MM.1S (cell line): ENCODE data around the gene SLC8A3.

ENCODE experiments used
- DNase-seq: peaks from one replicate; pipeline ENCODE4 v3.0.0-alpha.2; 2015
- H2AFZ ChIP-seq: fragments of 300-600 bp; sonication (generic); 2 replicates; pipeline ENCODE4 v1.6.0; 2016; ENCODE audit warnings: antibody characterized with exemption, low read length
- H3F3A ChIP-seq: fragments of 300-600 bp; sonication (generic); 2 replicates; pipeline ENCODE4 v1.6.1; 2016; ENCODE audit warnings: mild to moderate bottlenecking, antibody characterized with exemption, low read length, moderate library complexity, mixed read lengths; ENCODE audit not compliant: insufficient read depth
- H3K27ac ChIP-seq: fragments of 300-600 bp; sonication (generic); 2 replicates; pipeline ENCODE4 v1.5.1; 2016; ENCODE audit warnings: mild to moderate bottlenecking, low read length
- H3K27me3 ChIP-seq: fragments of 300-600 bp; sonication (generic); replicated peaks from 2 replicates; pipeline ENCODE4 v1.6.0; 2016; ENCODE audit warnings: low read length; ENCODE audit not compliant: insufficient read depth
- H3K36me3 ChIP-seq: fragments of 300-600 bp; sonication (generic); replicated peaks from 2 replicates; pipeline ENCODE4 v1.6.1; 2016; ENCODE audit warnings: mild to moderate bottlenecking, low read length, mixed read lengths; ENCODE audit not compliant: insufficient read depth
- H3K4me1 ChIP-seq: fragments of 300-600 bp; sonication (generic); 2 replicates; pipeline ENCODE4 v1.6.1; 2016; ENCODE audit warnings: low read length, mixed read lengths
- H3K4me2 ChIP-seq: fragments of 300-600 bp; sonication (generic); 2 replicates; pipeline ENCODE4 v1.6.0; 2016; ENCODE audit warnings: low read depth, low read length
- H3K4me3 ChIP-seq: fragments of 300-600 bp; sonication (generic); 2 replicates; pipeline ENCODE4 v1.5.1; 2016; ENCODE audit warnings: low read length, mixed read lengths
- H3K79me2 ChIP-seq: fragments of 300-600 bp; sonication (generic); 2 replicates; pipeline ENCODE4 v1.6.1; 2016; ENCODE audit warnings: mixed run types, low read length, mixed read lengths
- H3K9ac ChIP-seq: fragments of 300-600 bp; sonication (generic); 2 replicates; pipeline ENCODE4 v1.6.1; 2016; ENCODE audit warnings: low read length, mixed read lengths
- H3K9me2 ChIP-seq: fragments of 300-600 bp; sonication (generic); replicated peaks from 2 replicates; pipeline ENCODE4 v1.6.1; 2016; ENCODE audit warnings: mild to moderate bottlenecking, low read length, mixed read lengths; ENCODE audit not compliant: insufficient read depth
- H3K9me3 ChIP-seq: fragments of 300-600 bp; sonication (generic); replicated peaks from 2 replicates; pipeline ENCODE4 v1.6.1; 2016; ENCODE audit warnings: mild to moderate bottlenecking, low read length, mixed read lengths; ENCODE audit not compliant: insufficient read depth
- H4K20me1 ChIP-seq: fragments of 300-600 bp; sonication (generic); 2 replicates; pipeline ENCODE4 v1.6.1; 2016; ENCODE audit warnings: mild to moderate bottlenecking, low read length, moderate library complexity, mixed read lengths; ENCODE audit not compliant: insufficient read depth
- CTCF ChIP-seq: fragments of 300-600 bp; sonication (generic); IDR thresholded peaks from 2 replicates; pipeline ENCODE4 v1.5.1; 2016; ENCODE audit warnings: antibody characterized with exemption, low read length, mixed read lengths
- EZH2 ChIP-seq: fragments of 300-600 bp; sonication (generic); optimal IDR thresholded peaks from 2 replicates; pipeline ENCODE3; 2017; ENCODE audit warnings: low read depth, mild to moderate bottlenecking, antibody characterized with exemption, low read length, mixed read lengths
- EZH2phosphoT487 ChIP-seq: fragments of 300-600 bp; sonication (generic); IDR thresholded peaks from 2 replicates; pipeline ENCODE4 v1.6.1; 2018; ENCODE audit warnings: antibody characterized with exemption, low read length

The SLC8A3 gene

GRCh38 chr14:70004791-70005190, 184.0 kb downstream of the SLC8A3 start:
- no peak for DNase-seq
- Histone ChIP-seq H3F3A (0 out of 2 replicates have a peak, but pooled peaks cover 6% of the 10 kb centered on the region), H3K79me2 (no peaks in the 10 kb centered on the region), H4K20me1 (no peaks in the 10 kb centered on the region), H2AFZ (no peak overlapping the region), H3K9me2 (no peaks in the 10 kb centered on the region), H3K4me1 (peaks cover 31% of the 10 kb centered on the region), H3K4me3 (no peak overlapping the region), H3K27me3 (no peaks in the 10 kb centered on the region), H3K4me2 (no peak overlapping the region), H3K36me3 (no peaks in the 10 kb centered on the region), H3K27ac (no peak overlapping the region), H3K9me3 (no peaks in the 10 kb centered on the region), H3K9ac (no peak overlapping the region)
- TF ChIP-seq EZH2, result no peak
- no peak for TF ChIP-seq EZH2phosphoT487
- no peak for TF ChIP-seq CTCF

- DNase-seq, result no peak
Observed at GRCh38 chr14:70002589-70003346, 186.0 kb downstream of the SLC8A3 start.

GRCh38 chr14:70000601-70001000, 188.2 kb downstream of the SLC8A3 start:
- no peaks in the 10 kb centered on the region for H3K9me2 ChIP-seq
- no peaks in the 10 kb centered on the region for H3K27me3 ChIP-seq
- no peak for DNase-seq
- TF ChIP-seq CTCF, result no peak
- TF ChIP-seq EZH2, result no peak
- TF ChIP-seq EZH2phosphoT487, result no peak
- no peaks in the 10 kb centered on the region for H3F3A ChIP-seq
- no peaks in the 10 kb centered on the region for H3K9me3 ChIP-seq
- no peak overlapping the region for H3K27ac ChIP-seq
- H3K79me2 ChIP-seq, result no peaks in the 10 kb centered on the region
- no peaks in the 10 kb centered on the region for H4K20me1 ChIP-seq
- no peaks in the 10 kb centered on the region for H3K36me3 ChIP-seq
- H3K4me3 ChIP-seq, result no peak overlapping the region
- H3K9ac ChIP-seq, result no peak overlapping the region
- no peak overlapping the region for H2AFZ ChIP-seq
- no peak overlapping the region for H3K4me2 ChIP-seq
- no peaks in the 10 kb centered on the region for H3K4me1 ChIP-seq

More at GRCh38 chr14:70002589-70003346, 186.0 kb downstream of the SLC8A3 start:
- no peaks in the 10 kb centered on the region for H3K27me3 ChIP-seq
- H3K36me3 ChIP-seq, result no peaks in the 10 kb centered on the region
- H3K27ac ChIP-seq, result no peak overlapping the region
- no peaks in the 10 kb centered on the region for H4K20me1 ChIP-seq
- no peaks in the 10 kb centered on the region for H3K9me2 ChIP-seq
- TF ChIP-seq EZH2phosphoT487, result no peak
- no peak for TF ChIP-seq EZH2
- no peak for TF ChIP-seq CTCF
- no peak overlapping the region for H3K4me2 ChIP-seq
- no peak overlapping the region for H2AFZ ChIP-seq
- no peaks in the 10 kb centered on the region for H3K9me3 ChIP-seq
- H3K79me2 ChIP-seq, result no peaks in the 10 kb centered on the region
- no peak overlapping the region for H3K9ac ChIP-seq
- H3K4me1 ChIP-seq, result peaks cover 17% of the 10 kb centered on the region; the same call in 1 of the 2 replicates
- no peak overlapping the region for H3K4me3 ChIP-seq
- H3F3A ChIP-seq, result no peaks in the 10 kb centered on the region
